ENCODE results near the gene BCL2L12.

BCL2L12 gene

GRCh38 chr19:49642492-49643035 lies 23.2 kb upstream of the BCL2L12 start:
- Histone ChIP-seq H3K4me3 (peak overlapping the region; percentile 97), H3K9ac (peak overlapping the region; percentile 99), H3K36me3 (peaks cover 34% of the 10 kb centered on the region), H3K4me1 (peaks cover 57% of the 10 kb centered on the region), H4K20me1 (peaks cover 46% of the 10 kb centered on the region), H3K27me3 (no peaks in the 10 kb centered on the region), H3K4me2 (peak overlapping the region; percentile 93), H3K9me3 (no peaks in the 10 kb centered on the region), H3K27ac (peak overlapping the region; percentile 97)
- no peak for TF ChIP-seq Cebpa-rat (IDR thresholded peaks at IDR 0.05)

GRCh38 chr19:49643466-49643865 lies 22.3 kb upstream of the BCL2L12 start:
- Histone ChIP-seq H3K4me3 (no peak overlapping the region), H3K4me2 (peak overlapping the region; percentile 93), H3K9ac (peak overlapping the region; percentile 99), H4K20me1 (peaks cover 55% of the 10 kb centered on the region), H3K36me3 (peaks cover 43% of the 10 kb centered on the region), H3K9me3 (no peaks in the 10 kb centered on the region), H3K27ac (no peak overlapping the region), H3K27me3 (no peaks in the 10 kb centered on the region), H3K4me1 (peaks cover 48% of the 10 kb centered on the region)
- no peak for TF ChIP-seq Cebpa-rat (IDR thresholded peaks at IDR 0.05)

GRCh38 chr19:49645592-49645991 lies 20.1 kb upstream of the BCL2L12 start:
- Histone ChIP-seq H3K27me3 (no peaks in the 10 kb centered on the region), H3K36me3 (peaks cover 65% of the 10 kb centered on the region), H3K9me3 (no peaks in the 10 kb centered on the region), H3K4me2 (no peak overlapping the region), H3K27ac (no peak overlapping the region), H3K9ac (0 out of 2 replicates have a peak overlapping the region, but pooled peaks have one; percentile 29), H3K4me1 (peaks cover 34% of the 10 kb centered on the region), H3K4me3 (no peak overlapping the region), H4K20me1 (peaks cover 76% of the 10 kb centered on the region)
- TF ChIP-seq Cebpa-rat (IDR thresholded peaks at IDR 0.05): no peak

GRCh38 chr19:49645995-49646394 lies 19.7 kb upstream of the BCL2L12 start:
- H3K4me2 ChIP-seq: no peak overlapping the region
- H3K36me3 ChIP-seq: peaks cover 67% of the 10 kb centered on the region
- 0 out of 2 replicates have a peak overlapping the region, but pooled peaks have one; percentile 29 for H3K9ac ChIP-seq
- no peak for TF ChIP-seq Cebpa-rat (IDR thresholded peaks at IDR 0.05)
- no peaks in the 10 kb centered on the region for H3K27me3 ChIP-seq
- no peak overlapping the region for H3K27ac ChIP-seq
- no peak overlapping the region for H3K4me3 ChIP-seq
- H3K4me1 ChIP-seq: peaks cover 32% of the 10 kb centered on the region
- peaks cover 77% of the 10 kb centered on the region for H4K20me1 ChIP-seq
- no peaks in the 10 kb centered on the region for H3K9me3 ChIP-seq

GRCh38 chr19:49646586-49646985 lies 19.1 kb upstream of the BCL2L12 start:
- Histone ChIP-seq H3K4me1 (peaks cover 27% of the 10 kb centered on the region), H3K4me2 (no peak overlapping the region), H3K27ac (no peak overlapping the region), H3K36me3 (peaks cover 73% of the 10 kb centered on the region), H3K9ac (no peak overlapping the region), H3K4me3 (no peak overlapping the region), H4K20me1 (peaks cover 77% of the 10 kb centered on the region), H3K27me3 (no peaks in the 10 kb centered on the region), H3K9me3 (no peaks in the 10 kb centered on the region)
- TF ChIP-seq Cebpa-rat (IDR thresholded peaks at IDR 0.05): no peak

- Histone ChIP-seq H3K9me3 (no peaks in the 10 kb centered on the region), H3K4me1 (no peaks in the 10 kb centered on the region), H3K27ac (no peak overlapping the region), H3K9ac (no peak overlapping the region), H3K36me3 (peaks cover 98% of the 10 kb centered on the region), H3K27me3 (no peaks in the 10 kb centered on the region), H3K4me3 (no peak overlapping the region), H3K4me2 (no peak overlapping the region), H4K20me1 (peaks cover 86% of the 10 kb centered on the region)
- TF ChIP-seq Cebpa-rat (IDR thresholded peaks at IDR 0.05): no peak
These were observed 14.5 kb upstream of the BCL2L12 start for GRCh38 chr19:49651029-49651819.

- no peak for TF ChIP-seq Cebpa-rat (IDR thresholded peaks at IDR 0.05)
- H3K4me2 ChIP-seq: no peak overlapping the region
- H3K27ac ChIP-seq: no peak overlapping the region
- H3K4me3 ChIP-seq: no peak overlapping the region
- no peaks in the 10 kb centered on the region for H3K27me3 ChIP-seq
- no peaks in the 10 kb centered on the region for H3K9me3 ChIP-seq
- H4K20me1 ChIP-seq: peaks cover 85% of the 10 kb centered on the region
- peaks cover 98% of the 10 kb centered on the region for H3K36me3 ChIP-seq
- H3K4me1 ChIP-seq: no peaks in the 10 kb centered on the region
- no peak overlapping the region for H3K9ac ChIP-seq
These were observed 13.7 kb upstream of the BCL2L12 start for GRCh38 chr19:49651820-49652550.

GRCh38 chr19:49652551-49653465 lies 12.9 kb upstream of the BCL2L12 start:
- no peak overlapping the region for H3K9ac ChIP-seq
- H3K4me1 ChIP-seq: no peaks in the 10 kb centered on the region
- H3K36me3 ChIP-seq: peaks cover 97% of the 10 kb centered on the region

GRCh38 chr19:49653466-49653806 lies 12.3 kb upstream of the BCL2L12 start:
- Histone ChIP-seq H3K9me3 (no peaks in the 10 kb centered on the region), H3K36me3 (peaks cover 97% of the 10 kb centered on the region), H4K20me1 (peaks cover 71% of the 10 kb centered on the region), H3K4me2 (no peak overlapping the region), H3K27ac (no peak overlapping the region), H3K4me3 (no peak overlapping the region), H3K27me3 (no peaks in the 10 kb centered on the region), H3K9ac (no peak overlapping the region), H3K4me1 (no peaks in the 10 kb centered on the region)
- TF ChIP-seq Cebpa-rat (IDR thresholded peaks at IDR 0.05): no peak

More at GRCh38 chr19:49652551-49653465, 12.9 kb upstream of the BCL2L12 start:
- Histone ChIP-seq H3K4me2 (no peak overlapping the region), H3K9me3 (no peaks in the 10 kb centered on the region), H3K27ac (no peak overlapping the region), H3K27me3 (no peaks in the 10 kb centered on the region), H4K20me1 (peaks cover 77% of the 10 kb centered on the region), H3K4me3 (no peak overlapping the region)
- TF ChIP-seq Cebpa-rat (IDR thresholded peaks at IDR 0.05): no peak

All from BLaER1 (cell line).